HepG2 (cell line): ENCODE data around the gene B4GALT3. TPM values are rescaled to one million over a fixed set of nuclear protein-coding genes. Genes with fewer than 3 reads are reported as not detected.

Experiments used
- ARHGAP35 ChIP-seq: sonication (generic); formaldehyde crosslinking; IDR thresholded peaks from 2 replicates; pipeline ENCODE4 v1.9.0; 2022; ENCODE audit warnings: mild to moderate bottlenecking, inconsistent platforms, moderate library complexity, missing genetic modification reagents, borderline replicate concordance
- CAMTA2 ChIP-seq: sonication (generic); formaldehyde crosslinking; IDR thresholded peaks from 2 replicates; pipeline ENCODE4 v1.4.0; 2020; ENCODE audit warnings: mild to moderate bottlenecking, missing genetic modification reagents, borderline replicate concordance
- GMEB1 ChIP-seq: sonication (generic); formaldehyde crosslinking; IDR thresholded peaks from 2 replicates; pipeline ENCODE4 v1.5.1; 2020; ENCODE audit warnings: missing genetic modification reagents, mild to moderate bottlenecking, borderline replicate concordance
- GRHL1 ChIP-seq: sonication (generic); formaldehyde crosslinking; conservative IDR thresholded peaks from 2 replicates; pipeline ENCODE4 v1.8.0; 2022; ENCODE audit warnings: missing genetic modification reagents
- GZF1 ChIP-seq: sonication (generic); formaldehyde crosslinking; IDR thresholded peaks from 2 replicates; pipeline ENCODE4 v1.5.1; 2020; ENCODE audit warnings: mild to moderate bottlenecking, missing genetic modification reagents
- HOXD1 ChIP-seq: sonication (generic); formaldehyde crosslinking; IDR thresholded peaks from 2 replicates; pipeline ENCODE4 v1.5.0; 2020; ENCODE audit warnings: missing genetic modification reagents
- MTA3 ChIP-seq: sonication (generic); formaldehyde crosslinking; IDR thresholded peaks from 2 replicates; pipeline ENCODE4 v1.4.0; 2020; ENCODE audit warnings: missing genetic modification reagents
- RORA ChIP-seq: sonication (generic); formaldehyde crosslinking; IDR thresholded peaks from 2 replicates; pipeline ENCODE4 v1.5.0; 2020; ENCODE audit warnings: mild to moderate bottlenecking, missing genetic modification reagents, moderate library complexity
- SRY ChIP-seq: sonication (generic); formaldehyde crosslinking; IDR thresholded peaks from 2 replicates; pipeline ENCODE4 v1.8.0; 2022; ENCODE audit warnings: mild to moderate bottlenecking, missing genetic modification reagents
- THAP8 ChIP-seq: sonication (generic); formaldehyde crosslinking; IDR thresholded peaks from 2 replicates; pipeline ENCODE4 v1.5.1; 2020; ENCODE audit warnings: missing genetic modification reagents, mild to moderate bottlenecking, borderline replicate concordance
- TP53 ChIP-seq: sonication (generic); formaldehyde crosslinking; conservative IDR thresholded peaks from 2 replicates; pipeline ENCODE4 v1.4.0; 2020; ENCODE audit warnings: missing genetic modification reagents
- ZNF121 ChIP-seq: sonication (generic); formaldehyde crosslinking; IDR thresholded peaks from 2 replicates; pipeline ENCODE4 v1.5.0; 2020; ENCODE audit warnings: mild to moderate bottlenecking, missing genetic modification reagents
- ZNF225 ChIP-seq: sonication (generic); formaldehyde crosslinking; IDR thresholded peaks from 2 replicates; pipeline ENCODE4 v1.4.0; 2020; ENCODE audit warnings: mild to moderate bottlenecking, missing genetic modification reagents
- ZNF318 ChIP-seq: sonication (generic); formaldehyde crosslinking; IDR thresholded peaks from 2 replicates; pipeline ENCODE4 v1.4.0; 2020; ENCODE audit warnings: mild to moderate bottlenecking, missing genetic modification reagents
- ZNF784 ChIP-seq: sonication (generic); formaldehyde crosslinking; IDR thresholded peaks from 2 replicates; pipeline ENCODE4 v1.5.1; 2020; ENCODE audit warnings: missing genetic modification reagents, mild to moderate bottlenecking, borderline replicate concordance
- polyA plus RNA-seq, 8 experiments: library from polyadenylated mRNA; depleted of rRNA in 3 of 8; stranded (reverse) in 7 of 8; unstranded in 1 of 8; fragments of >200 nt; fragmentation: Illumina TruSeq in 4 of 8; extraction: Trizol in 4 of 8; gene quantifications; 2 replicates each; pipeline versions ENCODE4 v1.2.1 to v1.2.3, GENCODE V29; 2011 to 2016; ENCODE audit warnings: low read depth in 4 of 8, missing spikeins in 1 of 8, mixed read lengths in 1 of 8; ENCODE audit not compliant: insufficient read depth in 1 of 8
- total RNA-seq, 5 experiments: library from RNA; depleted of rRNA; stranded (reverse); fragments of >200 nt; fragmentation: Illumina TruSeq; extraction: Trizol; gene quantifications; 2 replicates each; pipeline ENCODE4 v1.2.3, GENCODE V29; 2016; ENCODE audit warnings: low read depth in 1 of 5

Gene B4GALT3
- total and polyA plus RNA-seq, 2 of the 13 experiments (the other 11 are each of a cell fraction or from before 2014, with no cell fraction given) = 35.6 to 40.4 TPM

GRCh38 chr1:161201836-161202712 lies 24.8 kb upstream of the B4GALT3 start, which contains the start of gene NDUFS2 (continued):
- peak; percentile 85 for TF ChIP-seq GMEB1
- no peak for TF ChIP-seq ZNF784 (CRISPR knock-in tag)
- no peak for TF ChIP-seq ZNF121
- TF ChIP-seq HOXD1 (CRISPR knock-in tag) = no peak
- no peak for TF ChIP-seq TP53 (CRISPR knock-in tag)
- TF ChIP-seq THAP8 (CRISPR knock-in tag) = no peak
- no peak for TF ChIP-seq GRHL1 (CRISPR knock-in tag)
- no peak; the same call in 1 of the 2 replicates for TF ChIP-seq ARHGAP35 (CRISPR knock-in tag)
- no peak for TF ChIP-seq ZNF318
- 0 out of 2 replicates have a peak, but pooled peaks have one; percentile 50 for TF ChIP-seq ZNF225
- no peak for TF ChIP-seq RORA (CRISPR knock-in tag)
- TF ChIP-seq CAMTA2 (CRISPR knock-in tag) = no peak
- TF ChIP-seq SRY (CRISPR knock-in tag) = 0 out of 2 replicates have a peak, but pooled peaks have one; percentile 80
- TF ChIP-seq GZF1 = no peak
- no peak for TF ChIP-seq MTA3 (CRISPR knock-in tag)
